ENCODE data around the gene RGS9BP.
"Not testable (repeated sequence)": the region's sequence is repeated elsewhere in the genome, so short reads cannot be mapped to it uniquely, and the experiment has no call there.

The RGS9BP gene

GRCh38 chr19:32651729-32652140 lies 23.9 kb upstream of the RGS9BP start:
- Histone ChIP-seq H3K36me3 (ENCODE audit: low read length) (0 out of 2 replicates have a peak, but pooled peaks cover 6% of the 10 kb centered on the region), H3K4me2 (ENCODE audit: low read depth, low read length, poor library complexity, severe bottlenecking) (no peak overlapping the region), H2AFZ (ENCODE audit: low read depth, low read length, severe bottlenecking) (no peak overlapping the region), H3K9me2 (replicated peaks; ENCODE audit: insufficient read depth, low read length) (no peaks in the 10 kb centered on the region), H3K27ac (ENCODE audit: low read depth, low read length) (no peak overlapping the region), H3K4me3 (ENCODE audit: insufficient read depth, low read length, poor library complexity, severe bottlenecking) (no peak overlapping the region), H3K9ac (ENCODE audit: low read length) (no peak overlapping the region), H4K20me1 (ENCODE audit: low read depth, low read length) (no peaks in the 10 kb centered on the region), H3K27me3 (ENCODE audit: low read length) (no peaks in the 10 kb centered on the region), H3F3A (ENCODE audit: insufficient read depth) (no peaks in the 10 kb centered on the region), H3K9me3 (ENCODE audit: insufficient read depth, low read length) (no peaks in the 10 kb centered on the region), H3K79me2 (ENCODE audit: insufficient read depth, low read length) (peaks cover 12% of the 10 kb centered on the region)
- TF ChIP-seq, protein P1, sequence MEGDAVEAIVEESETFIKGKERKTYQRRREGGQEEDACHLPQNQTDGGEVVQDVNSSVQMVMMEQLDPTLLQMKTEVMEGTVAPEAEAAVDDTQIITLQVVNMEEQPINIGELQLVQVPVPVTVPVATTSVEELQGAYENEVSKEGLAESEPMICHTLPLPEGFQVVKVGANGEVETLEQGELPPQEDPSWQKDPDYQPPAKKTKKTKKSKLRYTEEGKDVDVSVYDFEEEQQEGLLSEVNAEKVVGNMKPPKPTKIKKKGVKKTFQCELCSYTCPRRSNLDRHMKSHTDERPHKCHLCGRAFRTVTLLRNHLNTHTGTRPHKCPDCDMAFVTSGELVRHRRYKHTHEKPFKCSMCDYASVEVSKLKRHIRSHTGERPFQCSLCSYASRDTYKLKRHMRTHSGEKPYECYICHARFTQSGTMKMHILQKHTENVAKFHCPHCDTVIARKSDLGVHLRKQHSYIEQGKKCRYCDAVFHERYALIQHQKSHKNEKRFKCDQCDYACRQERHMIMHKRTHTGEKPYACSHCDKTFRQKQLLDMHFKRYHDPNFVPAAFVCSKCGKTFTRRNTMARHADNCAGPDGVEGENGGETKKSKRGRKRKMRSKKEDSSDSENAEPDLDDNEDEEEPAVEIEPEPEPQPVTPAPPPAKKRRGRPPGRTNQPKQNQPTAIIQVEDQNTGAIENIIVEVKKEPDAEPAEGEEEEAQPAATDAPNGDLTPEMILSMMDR (IDR thresholded peaks at IDR 0.05; ENCODE audit: insufficient read depth, low read length, poor library complexity, severe bottlenecking) = no peak

DNA sequence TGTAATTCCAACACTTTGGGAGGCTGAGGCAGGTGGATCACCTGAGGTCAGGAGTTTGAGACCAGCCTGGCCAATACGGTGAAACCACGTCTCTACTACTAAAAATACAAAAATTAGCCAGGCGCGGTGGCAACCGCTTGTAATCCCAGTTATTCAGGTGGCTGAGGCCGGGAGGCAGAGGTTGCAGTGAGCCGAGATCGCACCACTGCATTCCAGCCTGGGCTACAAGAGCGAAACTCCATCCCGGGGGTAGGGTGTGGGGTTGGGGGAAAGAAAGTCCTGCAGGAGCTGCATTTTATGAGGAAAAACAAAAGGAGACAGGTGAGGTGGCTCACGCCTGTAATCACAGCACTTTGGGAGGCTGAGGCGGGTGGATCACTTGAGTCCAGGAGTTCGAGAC lies 23.3 kb upstream of the RGS9BP start:
- H3K27ac ChIP-seq (ENCODE audit: low read depth, low read length); H3K36me3 ChIP-seq (ENCODE audit: low read length); H3K9me3 ChIP-seq (ENCODE audit: insufficient read depth, low read length); H3K4me3 ChIP-seq (ENCODE audit: insufficient read depth, low read length, poor library complexity, severe bottlenecking); H3K27me3 ChIP-seq (ENCODE audit: low read length); H3F3A ChIP-seq (ENCODE audit: insufficient read depth); H4K20me1 ChIP-seq (ENCODE audit: low read depth, low read length); H3K4me2 ChIP-seq (ENCODE audit: low read depth, low read length, poor library complexity, severe bottlenecking); H2AFZ ChIP-seq (ENCODE audit: low read depth, low read length, severe bottlenecking); H3K9ac ChIP-seq (ENCODE audit: low read length); H3K9me2 ChIP-seq (replicated peaks; ENCODE audit: insufficient read depth, low read length): not testable (repeated sequence)
- peaks cover 12% of the 10 kb centered on the region for H3K79me2 ChIP-seq (ENCODE audit: insufficient read depth, low read length)

DNA sequence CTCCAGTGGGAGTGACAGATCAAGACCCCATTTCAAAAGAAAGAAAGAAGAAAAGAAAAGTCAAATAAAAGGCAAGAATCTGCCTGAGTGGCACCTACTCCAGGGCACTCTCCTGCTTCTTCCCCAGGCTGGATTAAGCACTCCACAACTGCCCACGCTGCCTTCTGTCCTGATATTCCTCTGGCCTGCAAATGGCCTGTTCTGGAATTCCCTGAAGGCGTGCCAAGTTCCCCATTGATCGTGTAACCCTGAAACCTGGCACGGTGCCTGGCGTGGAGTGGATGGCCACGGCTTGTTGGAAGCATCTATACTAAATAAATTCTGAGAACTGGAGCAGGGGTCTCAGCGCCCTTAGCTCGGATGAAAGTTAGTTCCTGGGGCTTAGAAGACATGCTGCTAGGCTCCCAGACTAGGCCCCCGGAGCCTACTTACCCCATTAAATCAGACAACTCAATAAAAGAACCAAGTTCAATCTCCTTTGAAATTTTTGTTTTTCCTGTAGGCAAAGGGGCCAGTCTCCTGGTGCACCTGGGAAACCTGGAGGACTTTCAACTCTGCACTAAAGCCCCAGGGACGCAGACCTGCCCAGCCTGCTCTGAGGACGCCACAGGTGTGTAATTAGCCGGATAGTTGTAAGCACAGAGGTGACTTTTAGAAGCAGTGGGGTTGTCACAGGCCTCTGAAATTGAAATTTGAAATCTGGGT lies 22.6 kb upstream of the RGS9BP start:
- Histone ChIP-seq H3K9me2 (replicated peaks; ENCODE audit: insufficient read depth, low read length) (no peaks in the 10 kb centered on the region), H3K79me2 (ENCODE audit: insufficient read depth, low read length) (peaks cover 12% of the 10 kb centered on the region), H3K36me3 (ENCODE audit: low read length) (no peaks in the 10 kb centered on the region), H3K9me3 (ENCODE audit: insufficient read depth, low read length) (no peaks in the 10 kb centered on the region), H3K9ac (ENCODE audit: low read length) (no peak overlapping the region), H3K27ac (ENCODE audit: low read depth, low read length) (no peak overlapping the region), H3K4me3 (ENCODE audit: insufficient read depth, low read length, poor library complexity, severe bottlenecking) (no peak overlapping the region), H3K27me3 (ENCODE audit: low read length) (no peaks in the 10 kb centered on the region), H3F3A (ENCODE audit: insufficient read depth) (no peaks in the 10 kb centered on the region), H2AFZ (ENCODE audit: low read depth, low read length, severe bottlenecking) (no peak overlapping the region), H4K20me1 (ENCODE audit: low read depth, low read length) (no peaks in the 10 kb centered on the region), H3K4me2 (ENCODE audit: low read depth, low read length, poor library complexity, severe bottlenecking) (no peak overlapping the region)
- TF ChIP-seq EZH2phosphoT487 (conservative IDR thresholded peaks at IDR 0.05; ENCODE audit: low read length) = no peak
- TF ChIP-seq, protein P1 (IDR thresholded peaks at IDR 0.05; ENCODE audit: insufficient read depth, low read length, poor library complexity, severe bottlenecking) = no peak

GRCh38 chr19:32653599-32653915 lies 22.1 kb upstream of the RGS9BP start:
- Histone ChIP-seq H3F3A (ENCODE audit: insufficient read depth) (no peaks in the 10 kb centered on the region), H4K20me1 (ENCODE audit: low read depth, low read length) (no peaks in the 10 kb centered on the region), H3K9me2 (replicated peaks; ENCODE audit: insufficient read depth, low read length) (no peaks in the 10 kb centered on the region), H3K4me2 (ENCODE audit: low read depth, low read length, poor library complexity, severe bottlenecking) (no peak overlapping the region), H3K27me3 (ENCODE audit: low read length) (no peaks in the 10 kb centered on the region), H3K36me3 (ENCODE audit: low read length) (no peaks in the 10 kb centered on the region), H3K79me2 (ENCODE audit: insufficient read depth, low read length) (peaks cover 12% of the 10 kb centered on the region), H3K4me3 (ENCODE audit: insufficient read depth, low read length, poor library complexity, severe bottlenecking) (no peak overlapping the region), H3K9me3 (ENCODE audit: insufficient read depth, low read length) (no peaks in the 10 kb centered on the region), H3K27ac (ENCODE audit: low read depth, low read length) (no peak overlapping the region), H2AFZ (ENCODE audit: low read depth, low read length, severe bottlenecking) (no peak overlapping the region), H3K9ac (ENCODE audit: low read length) (no peak overlapping the region)
- TF ChIP-seq, protein P1 (IDR thresholded peaks at IDR 0.05; ENCODE audit: insufficient read depth, low read length, poor library complexity, severe bottlenecking) = no peak
- no peak for TF ChIP-seq EZH2phosphoT487 (conservative IDR thresholded peaks at IDR 0.05; ENCODE audit: low read length)

DNA sequence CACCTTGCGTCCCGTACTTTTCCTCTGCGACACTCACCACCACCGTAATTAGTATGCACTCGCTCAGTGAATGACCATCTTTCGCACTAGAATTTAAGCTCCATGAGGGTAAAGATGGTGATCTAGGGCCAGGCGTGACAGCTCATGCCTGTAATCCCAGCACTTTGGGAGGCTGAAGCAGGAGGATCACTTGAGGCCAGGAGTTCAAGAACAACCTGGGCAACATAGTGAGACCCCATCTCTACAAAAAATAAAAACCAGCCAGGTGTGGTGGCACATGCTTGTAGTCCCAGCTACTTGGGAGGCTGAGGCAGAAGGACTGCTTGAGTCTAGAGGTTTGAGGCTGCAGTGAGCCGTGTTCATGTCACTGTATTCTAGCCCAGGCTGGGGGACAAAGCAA lies 19.3 kb upstream of the RGS9BP start:
- H3K4me2 ChIP-seq (ENCODE audit: low read depth, low read length, poor library complexity, severe bottlenecking); H2AFZ ChIP-seq (ENCODE audit: low read depth, low read length, severe bottlenecking); H3K4me3 ChIP-seq (ENCODE audit: insufficient read depth, low read length, poor library complexity, severe bottlenecking); H3K27ac ChIP-seq (ENCODE audit: low read depth, low read length); H3K9me3 ChIP-seq (ENCODE audit: insufficient read depth, low read length); H3F3A ChIP-seq (ENCODE audit: insufficient read depth); H3K27me3 ChIP-seq (ENCODE audit: low read length); H4K20me1 ChIP-seq (ENCODE audit: low read depth, low read length); H3K9ac ChIP-seq (ENCODE audit: low read length); H3K9me2 ChIP-seq (replicated peaks; ENCODE audit: insufficient read depth, low read length); H3K36me3 ChIP-seq (ENCODE audit: low read length): not testable (repeated sequence)
- H3K79me2 ChIP-seq (ENCODE audit: insufficient read depth, low read length) = peaks cover 36% of the 10 kb centered on the region

All from SU-DHL-6 (cell line).